Endothelial cell of umbilical vein (primary cell): Measurements from ENCODE around the gene CEP152. TPM values are rescaled to one million over a fixed set of nuclear protein-coding genes. Genes with fewer than 3 reads are reported as not detected.

ENCODE experiments used
- BruUV-seq: library from RNA; stranded (reverse); fragments of 400-500 nt; replicated peaks from 2 replicates; lab custom pipeline; 2021; lab: Mats Ljungman, UMichigan
- CTCF ChIA-PET: fragments of 300-600, 350-600 bp; sonication (Branson Sonifier 250); formaldehyde crosslinking; loops from one replicate; lab custom pipeline; 2021; ENCODE audit warnings: antibody characterized with exemption, inconsistent platforms; lab: Charles Lee
- POLR2A ChIA-PET: fragments of 300-600, 350-600 bp; sonication (Branson Sonifier 250); formaldehyde crosslinking; loops from one replicate; lab custom pipeline; 2021; ENCODE audit warnings: antibody characterized with exemption, inconsistent platforms; lab: Charles Lee
- DNase-seq: peaks from one replicate; pipeline ENCODE4 v3.0.0-alpha.2; 2011; ENCODE audit warnings: low read depth, low spot score
- FAIRE-seq: peaks from 2 replicates; lab custom pipeline; 2011; peaks lifted over from hg19 to GRCh38; lab: Jason Lieb, UNC
- H2AFZ ChIP-seq: 2 replicates; pipeline ENCODE4 v1.6.0; 2012; ENCODE audit warnings: low read depth, low read length, control low read depth, inconsistent platforms
- H3K27ac ChIP-seq: 2 replicates; pipeline ENCODE4 v1.5.1; 2011; ENCODE audit warnings: low read depth, mild to moderate bottlenecking, control low read depth, low read length, moderate library complexity; ENCODE audit not compliant: insufficient read depth
- H3K27me3 ChIP-seq, 2 experiments: 2 replicates each; pipeline versions ENCODE4 v1.6.0 to v1.6.1; 2011; ENCODE audit warnings: low read length in 2 of 2, mixed read lengths in 1 of 2; ENCODE audit not compliant: control insufficient read depth in 2 of 2, insufficient read depth in 2 of 2
- H3K36me3 ChIP-seq, 2 experiments: 2 replicates in 1 of 2; 3 replicates in 1 of 2; pipeline ENCODE4 v1.5.1; 2011; ENCODE audit warnings: low read length in 2 of 2, mild to moderate bottlenecking in 1 of 2, moderate library complexity in 1 of 2; ENCODE audit not compliant: control insufficient read depth in 2 of 2, insufficient read depth in 2 of 2; ENCODE audit errors: extremely low read depth in 1 of 2
- H3K4me1 ChIP-seq: 3 replicates; pipeline ENCODE4 v1.5.1; 2011; ENCODE audit warnings: mild to moderate bottlenecking, low read length; ENCODE audit not compliant: control insufficient read depth, insufficient read depth; ENCODE audit errors: extremely low read depth
- H3K4me2 ChIP-seq: 2 replicates; pipeline ENCODE4 v1.6.1; 2011; ENCODE audit warnings: low read length, control low read depth, mixed read lengths; ENCODE audit not compliant: insufficient read depth
- H3K4me3 ChIP-seq, 3 experiments: fragments of 200-600 bp in 1 of 3; sonication (generic), shearing (Covaris generic) in 1 of 3; replicated peaks in 1 of 3; 2 replicates each; pipeline ENCODE4 v1.5.1; 2011 to 2016; ENCODE audit warnings: control low read depth in 3 of 3, low read length in 3 of 3, mild to moderate bottlenecking in 2 of 3, inconsistent platforms in 1 of 3, low read depth in 1 of 3, moderate library complexity in 1 of 3; ENCODE audit not compliant: insufficient read depth in 1 of 3
- H3K79me2 ChIP-seq: 2 replicates; pipeline ENCODE4 v1.6.0; 2012; ENCODE audit warnings: low read length, inconsistent platforms; ENCODE audit not compliant: control insufficient read depth, insufficient read depth
- H3K9ac ChIP-seq: replicated peaks from 2 replicates; pipeline ENCODE3; 2011; ENCODE audit warnings: low read length, control low read depth; ENCODE audit not compliant: insufficient read depth; ENCODE audit errors: extremely low read depth
- H3K9me1 ChIP-seq: replicated peaks from 3 replicates; pipeline ENCODE4 v1.6.0; 2011; ENCODE audit warnings: mild to moderate bottlenecking, low read length; ENCODE audit not compliant: control insufficient read depth, insufficient read depth; ENCODE audit errors: extremely low read depth
- H3K9me3 ChIP-seq: replicated peaks from 2 replicates; pipeline ENCODE4 v1.5.1; 2012; ENCODE audit warnings: low read length, inconsistent platforms; ENCODE audit not compliant: control insufficient read depth, insufficient read depth
- H4K20me1 ChIP-seq: replicated peaks from 2 replicates; pipeline ENCODE3; 2011; ENCODE audit warnings: mild to moderate bottlenecking, low read length; ENCODE audit not compliant: control insufficient read depth, insufficient read depth; ENCODE audit errors: extremely low read depth
- EZH2 ChIP-seq: IDR thresholded peaks from 2 replicates; pipeline ENCODE4 v1.6.1; 2012; ENCODE audit warnings: borderline replicate concordance, low read depth, mild to moderate bottlenecking, moderate library complexity, low read length, inconsistent platforms; ENCODE audit not compliant: severe bottlenecking
- FOS ChIP-seq: IDR thresholded peaks from 2 replicates; pipeline ENCODE4 v1.6.1; 2011; ENCODE audit warnings: mild to moderate bottlenecking, low read length, moderate library complexity, borderline replicate concordance; ENCODE audit not compliant: insufficient read depth
- GATA2 ChIP-seq: IDR thresholded peaks from 2 replicates; pipeline ENCODE4 v1.7.0; 2011; ENCODE audit warnings: low read depth, mild to moderate bottlenecking, moderate library complexity, mixed read lengths, low read length; ENCODE audit not compliant: insufficient read length, insufficient read depth
- JUN ChIP-seq: IDR thresholded peaks from 2 replicates; pipeline ENCODE4 v1.6.1; 2011; ENCODE audit warnings: borderline replicate concordance, low read depth; ENCODE audit not compliant: insufficient read length, insufficient read depth
- MAX ChIP-seq: IDR thresholded peaks from 2 replicates; pipeline ENCODE4 v1.6.1; 2011; ENCODE audit not compliant: insufficient read depth, insufficient read length
- MYC ChIP-seq: IDR thresholded peaks from one replicate; pipeline ENCODE4 v1.6.1; 2011; ENCODE audit warnings: mild to moderate bottlenecking, low read depth, low read length
- POLR2A ChIP-seq: IDR thresholded peaks from 2 replicates; pipeline ENCODE4 v1.6.1; 2012; ENCODE audit warnings: low read depth, mild to moderate bottlenecking, control low read depth, low read length
- POLR2AphosphoS5 ChIP-seq: IDR thresholded peaks from 2 replicates; pipeline ENCODE4 v1.6.1; 2012; ENCODE audit warnings: low read depth, mild to moderate bottlenecking, control low read depth, low read length, moderate library complexity; ENCODE audit not compliant: insufficient read depth
- dilution Hi-C: fragments of 300-500 bp; cut with MboI; formaldehyde crosslinking; loops from one replicate; pipeline ENCODE4 v1.15.0; 2019; ENCODE audit warnings: low sequenced_read_pairs; ENCODE audit not compliant: extremely low pct_ligation_motif_present
- intact Hi-C: fragments of 100-400 bp; cut with micrococcal nuclease; formaldehyde crosslinking; loops from one replicate; pipeline ENCODE4 v1.10.0; 2022
- polyA plus RNA-seq, 4 experiments: library from polyadenylated mRNA; depleted of rRNA in 3 of 4; stranded (reverse) in 3 of 4; unstranded in 1 of 4; fragments of >200 nt; gene quantifications; 2 replicates each; pipeline versions ENCODE4 v1.2.1 to v1.2.3, GENCODE V29; 2011 to 2012; ENCODE audit warnings: missing spikeins in 1 of 4
- total RNA-seq: library from RNA; stranded (reverse); gene quantifications from 2 replicates; pipeline ENCODE4 v1.2.3, GENCODE V29; 2021
- TF ChIP-seq, protein P1 (sequence below), 2 donors: IDR thresholded peaks; 1 replicate in 1 of 2; 2 replicates in 1 of 2; pipeline ENCODE4 v1.5.1; 2011; ENCODE audit warnings: low read length in 2 of 2, mild to moderate bottlenecking in 2 of 2, moderate library complexity in 2 of 2, control low read depth in 1 of 2, inconsistent platforms in 1 of 2, low read depth in 1 of 2; ENCODE audit not compliant: insufficient read depth in 1 of 2; ENCODE audit errors: extremely low read depth in 1 of 2

The CEP152 gene
- total and polyA plus RNA-seq, 2 donors (not counting 3 experiments of a cell fraction or from before 2014, with no cell fraction given), result 3.0 to 15.7 TPM

DNA sequence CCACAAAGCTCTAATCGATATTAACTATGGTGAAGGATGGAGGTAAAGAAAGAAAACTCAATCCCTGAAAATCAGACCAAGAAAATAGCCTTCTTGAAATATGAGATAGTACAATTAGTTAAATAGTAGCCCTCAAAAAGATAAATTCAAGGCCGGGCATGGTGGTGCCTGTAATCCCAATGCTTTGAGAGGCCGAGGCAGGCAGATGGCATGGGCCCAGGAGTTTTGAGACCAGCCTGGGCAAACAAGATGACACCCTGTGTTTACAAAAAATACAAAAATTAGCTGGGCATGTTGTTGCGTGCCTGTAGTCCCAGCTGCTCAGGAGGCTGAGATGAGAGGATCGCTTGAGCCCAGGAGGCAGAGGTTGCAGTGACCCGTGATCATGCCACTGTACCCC lies 31.6 kb upstream of the CEP152 start:
- TF ChIP-seq JUN (no peak), GATA2 (no peak), POLR2AphosphoS5 (no peak), MYC (no peak), MAX (no peak), FOS (no peak), POLR2A (no peak), EZH2 (no peak)
- TF ChIP-seq, protein P1, sequence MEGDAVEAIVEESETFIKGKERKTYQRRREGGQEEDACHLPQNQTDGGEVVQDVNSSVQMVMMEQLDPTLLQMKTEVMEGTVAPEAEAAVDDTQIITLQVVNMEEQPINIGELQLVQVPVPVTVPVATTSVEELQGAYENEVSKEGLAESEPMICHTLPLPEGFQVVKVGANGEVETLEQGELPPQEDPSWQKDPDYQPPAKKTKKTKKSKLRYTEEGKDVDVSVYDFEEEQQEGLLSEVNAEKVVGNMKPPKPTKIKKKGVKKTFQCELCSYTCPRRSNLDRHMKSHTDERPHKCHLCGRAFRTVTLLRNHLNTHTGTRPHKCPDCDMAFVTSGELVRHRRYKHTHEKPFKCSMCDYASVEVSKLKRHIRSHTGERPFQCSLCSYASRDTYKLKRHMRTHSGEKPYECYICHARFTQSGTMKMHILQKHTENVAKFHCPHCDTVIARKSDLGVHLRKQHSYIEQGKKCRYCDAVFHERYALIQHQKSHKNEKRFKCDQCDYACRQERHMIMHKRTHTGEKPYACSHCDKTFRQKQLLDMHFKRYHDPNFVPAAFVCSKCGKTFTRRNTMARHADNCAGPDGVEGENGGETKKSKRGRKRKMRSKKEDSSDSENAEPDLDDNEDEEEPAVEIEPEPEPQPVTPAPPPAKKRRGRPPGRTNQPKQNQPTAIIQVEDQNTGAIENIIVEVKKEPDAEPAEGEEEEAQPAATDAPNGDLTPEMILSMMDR (IDR thresholded peaks at IDR 0.05; ENCODE audit: extremely low read depth in 1 of 2, insufficient read depth in 1 of 2, low read depth in 1 of 2, low read length in 2 of 2), result no peak
- dilution Hi-C loops, result no loop called here

More for the DNA sequence above, 31.6 kb upstream of the CEP152 start:
- ChIA-PET CTCF (no interaction called here), POLR2A (no interaction called here)
- Histone ChIP-seq H4K20me1 (no peaks in the 10 kb centered on the region), H2AFZ (no peak overlapping the region), H3K4me2 (no peak overlapping the region), H3K79me2 (no peaks in the 10 kb centered on the region), H3K9me3 (no peaks in the 10 kb centered on the region), H3K9ac (no peak overlapping the region), H3K27me3 (no peaks in the 10 kb centered on the region), H3K27ac (no peak overlapping the region), H3K36me3 (no peaks in the 10 kb centered on the region), H3K4me1 (no peaks in the 10 kb centered on the region), H3K9me1 (no peaks in the 10 kb centered on the region), H3K4me3 (no peak overlapping the region)
- no TSS peak for BruUV-seq
- DNase-seq (no peak), FAIRE-seq (no peak)
- intact Hi-C loops, result no loop called here
